ENCODE measurements around the gene RBM23.
A peak's percentile ranks its signal among the peaks of the same experiment; 100 is the strongest.

Gene RBM23

DNA sequence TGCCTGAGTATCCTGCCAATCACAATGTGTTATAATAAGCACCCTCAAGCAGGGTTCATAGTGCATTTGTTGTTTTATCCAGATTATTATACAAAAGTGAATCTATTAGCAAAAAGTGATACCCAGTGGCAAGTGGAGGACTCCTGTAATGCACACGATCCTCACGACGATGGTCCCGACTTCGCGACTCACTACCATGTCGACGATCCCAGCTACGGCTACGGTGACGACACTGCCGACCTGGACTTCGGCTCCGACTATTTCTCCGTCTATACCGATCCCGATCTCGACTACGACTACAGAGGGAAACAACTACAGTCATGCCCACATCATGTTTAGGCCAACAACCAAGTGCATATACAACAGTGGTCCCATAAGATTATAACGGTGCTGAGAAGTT lies 12.9 kb downstream of the RBM23 start:
- no peaks in the 10 kb centered on the region for H3K9me3 Mint-ChIP-seq
- peaks cover 86% of the 10 kb centered on the region for H3K36me3 Mint-ChIP-seq (ENCODE audit: insufficient read depth)
- H3K27me3 Mint-ChIP-seq, result no peaks in the 10 kb centered on the region
- ATAC-seq (replicated peaks) (no peak), DNase-seq (no peak)
- H3K4me3 Mint-ChIP-seq, result no peak overlapping the region
- H3K4me1 Mint-ChIP-seq (ENCODE audit: low read depth in 2 of 2), result peaks cover 4 to 7% of the 10 kb centered on the region in 2 donors
- no peak overlapping the region for H3K27ac Mint-ChIP-seq

- H3K27ac Mint-ChIP-seq, result no peak overlapping the region
- no peaks in the 10 kb centered on the region for H3K27me3 Mint-ChIP-seq
- H3K9me3 Mint-ChIP-seq, result no peaks in the 10 kb centered on the region
- peaks cover 85% of the 10 kb centered on the region for H3K36me3 Mint-ChIP-seq (ENCODE audit: insufficient read depth)
- no peak for ATAC-seq (replicated peaks)
- peaks cover 4 to 7% of the 10 kb centered on the region in 2 donors for H3K4me1 Mint-ChIP-seq (ENCODE audit: low read depth in 2 of 2)
- no peak overlapping the region for H3K4me3 Mint-ChIP-seq
- DNase-seq, result no peak
Observed at GRCh38 chr14:22905627-22906026, 13.3 kb downstream of the RBM23 start.

DNA sequence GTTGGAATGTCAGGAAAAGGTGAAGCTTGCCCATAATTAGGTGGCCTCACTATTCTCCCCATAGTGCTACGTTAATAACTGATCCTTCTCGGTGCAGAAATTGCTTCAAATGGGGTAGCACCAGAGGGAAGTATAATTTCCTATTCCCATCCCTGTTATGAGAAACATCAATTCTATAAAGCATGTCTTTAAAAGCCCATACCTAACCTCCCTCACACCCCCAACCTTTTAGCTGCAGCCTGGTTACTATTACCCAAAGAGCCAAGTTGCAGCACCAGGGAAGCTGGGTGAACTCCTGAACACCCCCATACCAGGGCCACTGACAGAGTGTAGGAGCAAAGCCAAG lies 15.2 kb downstream of the RBM23 start:
- peaks cover 71% of the 10 kb centered on the region for H3K36me3 Mint-ChIP-seq (ENCODE audit: insufficient read depth)
- no peaks in the 10 kb centered on the region for H3K9me3 Mint-ChIP-seq
- H3K4me3 Mint-ChIP-seq, result no peak overlapping the region
- ATAC-seq (replicated peaks), result no peak
- no peak for DNase-seq
- peaks cover 2 to 4% of the 10 kb centered on the region in 2 donors for H3K4me1 Mint-ChIP-seq (ENCODE audit: low read depth in 2 of 2)
- H3K27me3 Mint-ChIP-seq, result no peaks in the 10 kb centered on the region
- peak overlapping the region in 1 of 2 donors; percentile 62 for H3K27ac Mint-ChIP-seq

GRCh38 chr14:22901799-22902198 lies 17.1 kb downstream of the RBM23 start:
- Mint-ChIP-seq H3K4me1 (ENCODE audit: low read depth in 2 of 2) (peaks cover 2 to 4% of the 10 kb centered on the region in 2 donors), H3K27me3 (no peaks in the 10 kb centered on the region), H3K4me3 (no peak overlapping the region), H3K9me3 (no peaks in the 10 kb centered on the region), H3K36me3 (ENCODE audit: insufficient read depth) (peaks cover 60% of the 10 kb centered on the region), H3K27ac (no peak overlapping the region)
- DNase-seq (no peak), ATAC-seq (replicated peaks) (no peak)

- DNase-seq (peak; percentile 48 to 52 (median 48)), ATAC-seq (replicated peaks) (peak; percentile 78)
- Mint-ChIP-seq H3K36me3 (ENCODE audit: insufficient read depth) (peaks cover 47% of the 10 kb centered on the region), H3K27ac (peak overlapping the region; percentile 2 to 17), H3K4me3 (no peak overlapping the region), H3K27me3 (no peaks in the 10 kb centered on the region), H3K4me1 (ENCODE audit: low read depth in 2 of 2) (peaks cover 2 to 4% of the 10 kb centered on the region in 2 donors), H3K9me3 (no peaks in the 10 kb centered on the region)
Observed at GRCh38 chr14:22900081-22900799, 18.7 kb downstream of the RBM23 start.

DNA sequence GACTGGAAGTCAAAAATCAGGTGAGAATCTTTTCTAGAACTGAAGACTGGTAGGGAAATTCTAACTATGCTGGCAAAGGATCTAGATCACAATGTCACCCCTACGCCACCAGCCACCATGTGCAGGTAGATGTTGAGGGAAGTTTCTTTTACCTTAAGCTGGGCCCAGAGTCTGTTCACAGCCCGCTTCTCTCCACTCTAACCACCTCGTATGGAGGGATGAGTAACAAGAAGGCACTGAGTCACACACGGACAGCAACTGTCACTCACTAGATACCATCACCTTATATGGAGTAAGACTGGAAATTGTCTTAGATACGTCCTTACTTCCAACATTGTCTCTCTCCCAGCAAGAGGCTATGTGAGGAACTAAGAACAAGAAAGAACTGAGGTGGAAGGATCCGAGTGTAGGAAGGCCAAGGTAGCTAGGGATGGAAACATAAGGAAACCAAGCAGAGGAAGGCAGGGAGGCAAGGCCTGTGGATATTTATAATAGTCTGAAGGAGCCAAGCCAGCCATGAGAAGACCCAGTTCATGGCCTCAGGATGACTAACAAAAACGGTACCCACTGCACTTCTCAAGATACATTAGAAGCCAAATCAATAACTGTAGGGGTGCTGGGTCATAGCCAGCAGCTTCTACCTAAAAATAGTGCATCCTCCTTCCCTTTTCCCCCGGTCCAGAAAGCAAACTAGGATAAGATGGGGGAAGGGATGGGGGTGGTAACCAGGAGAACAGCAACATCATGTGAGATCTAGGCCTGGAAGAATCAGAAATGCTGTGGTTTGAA lies 20.5 kb downstream of the RBM23 start:
- Mint-ChIP-seq H3K27me3 (no peaks in the 10 kb centered on the region), H3K9me3 (no peaks in the 10 kb centered on the region), H3K27ac (peak overlapping the region; percentile 47 to 88), H3K4me3 (no peak overlapping the region), H3K36me3 (ENCODE audit: insufficient read depth) (peaks cover 29% of the 10 kb centered on the region), H3K4me1 (ENCODE audit: low read depth in 2 of 2) (peaks cover 2 to 4% of the 10 kb centered on the region in 2 donors)
- DNase-seq (no peak), ATAC-seq (replicated peaks) (no peak)

GRCh38 chr14:22897357-22897756 lies 21.6 kb downstream of the RBM23 start:
- no peak overlapping the region for H3K4me3 Mint-ChIP-seq
- ATAC-seq (replicated peaks), result no peak

GRCh38 chr14:22896760-22897159 lies 22.2 kb downstream of the RBM23 start:
- Mint-ChIP-seq H3K27ac (peak overlapping the region in 1 of 2 donors; percentile 26), H3K4me1 (ENCODE audit: low read depth in 2 of 2) (peaks cover 2 to 4% of the 10 kb centered on the region in 2 donors), H3K4me3 (no peak overlapping the region), H3K9me3 (no peaks in the 10 kb centered on the region), H3K36me3 (ENCODE audit: insufficient read depth) (peaks cover 14% of the 10 kb centered on the region), H3K27me3 (no peaks in the 10 kb centered on the region)
- DNase-seq, result no peak
- no peak for ATAC-seq (replicated peaks)

More at GRCh38 chr14:22897357-22897756, 21.6 kb downstream of the RBM23 start:
- no peaks in the 10 kb centered on the region for H3K27me3 Mint-ChIP-seq
- no peak for DNase-seq
- no peaks in the 10 kb centered on the region for H3K9me3 Mint-ChIP-seq
- H3K4me1 Mint-ChIP-seq (ENCODE audit: low read depth in 2 of 2), result peaks cover 2 to 4% of the 10 kb centered on the region in 2 donors
- peaks cover 19% of the 10 kb centered on the region for H3K36me3 Mint-ChIP-seq (ENCODE audit: insufficient read depth)
- H3K27ac Mint-ChIP-seq, result peak overlapping the region in 1 of 2 donors; percentile 88

- Mint-ChIP-seq H3K27ac (peak overlapping the region in 1 of 2 donors; percentile 26), H3K4me3 (no peak overlapping the region), H3K36me3 (ENCODE audit: insufficient read depth) (peaks cover 10% of the 10 kb centered on the region), H3K4me1 (ENCODE audit: low read depth in 2 of 2) (peaks cover 2 to 4% of the 10 kb centered on the region in 2 donors), H3K27me3 (no peaks in the 10 kb centered on the region), H3K9me3 (no peaks in the 10 kb centered on the region)
- ATAC-seq (replicated peaks), result no peak
- no peak for DNase-seq
Observed at GRCh38 chr14:22896356-22896755, 22.6 kb downstream of the RBM23 start.

DNA sequence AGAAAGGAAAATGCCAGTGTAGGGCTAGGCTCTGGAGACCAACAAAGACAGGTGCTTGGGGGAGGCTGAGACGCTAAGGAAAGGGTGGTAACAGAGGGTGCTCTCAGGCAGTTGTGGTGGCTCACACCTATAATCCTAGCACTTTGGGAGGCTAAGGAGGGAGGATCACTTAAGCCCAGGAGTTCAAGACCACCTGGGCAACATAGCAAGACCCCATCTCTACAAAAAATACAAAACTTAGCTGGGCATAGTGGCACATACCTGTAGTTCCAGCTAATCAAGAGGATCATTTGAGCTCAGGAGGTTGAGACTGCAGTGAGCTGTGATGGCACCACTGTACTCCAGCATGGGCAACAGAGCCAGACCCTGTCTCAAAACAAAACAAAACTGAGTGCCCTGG lies 23.5 kb downstream of the RBM23 start:
- H3K4me3 Mint-ChIP-seq, result no peak overlapping the region
- no peaks in the 10 kb centered on the region for H3K27me3 Mint-ChIP-seq
- H3K4me1 Mint-ChIP-seq (ENCODE audit: low read depth in 2 of 2), result peaks cover 2 to 3% of the 10 kb centered on the region in 2 donors
- no peak overlapping the region for H3K27ac Mint-ChIP-seq
- H3K36me3 Mint-ChIP-seq (ENCODE audit: insufficient read depth), result peaks cover 5% of the 10 kb centered on the region
- H3K9me3 Mint-ChIP-seq, result no peaks in the 10 kb centered on the region
- no peak for ATAC-seq (replicated peaks)
- DNase-seq, result no peak

- H3K4me3 Mint-ChIP-seq, result no peak overlapping the region
- H3K27ac Mint-ChIP-seq, result no peak overlapping the region
- no peak for DNase-seq
- H3K9me3 Mint-ChIP-seq, result no peaks in the 10 kb centered on the region
- H3K27me3 Mint-ChIP-seq, result no peaks in the 10 kb centered on the region
- no peak for ATAC-seq (replicated peaks)
- H3K4me1 Mint-ChIP-seq (ENCODE audit: low read depth in 2 of 2), result no peaks in the 10 kb centered on the region
- H3K36me3 Mint-ChIP-seq (ENCODE audit: insufficient read depth), result peaks cover 8% of the 10 kb centered on the region
Observed at GRCh38 chr14:22893706-22894105, 25.2 kb downstream of the RBM23 start.

GRCh38 chr14:22892488-22892887 lies 26.5 kb downstream of the RBM23 start:
- peaks cover 5% of the 10 kb centered on the region for H3K36me3 Mint-ChIP-seq (ENCODE audit: insufficient read depth)
- peaks cover 6 to 7% of the 10 kb centered on the region in 2 donors for H3K4me1 Mint-ChIP-seq (ENCODE audit: low read depth in 2 of 2)
- ATAC-seq (replicated peaks), result no peak
- H3K27ac Mint-ChIP-seq, result no peak overlapping the region
- H3K27me3 Mint-ChIP-seq, result no peaks in the 10 kb centered on the region
- H3K9me3 Mint-ChIP-seq, result no peaks in the 10 kb centered on the region
- no peak for DNase-seq
- H3K4me3 Mint-ChIP-seq, result no peak overlapping the region

GRCh38 chr14:22890416-22890815 lies 28.5 kb downstream of the RBM23 start:
- Mint-ChIP-seq H3K36me3 (ENCODE audit: insufficient read depth) (peaks cover 14% of the 10 kb centered on the region), H3K27me3 (no peaks in the 10 kb centered on the region), H3K4me1 (ENCODE audit: low read depth in 2 of 2) (peaks cover 17 to 19% of the 10 kb centered on the region in 2 donors), H3K4me3 (no peak overlapping the region), H3K27ac (no peak overlapping the region), H3K9me3 (no peaks in the 10 kb centered on the region)
- ATAC-seq (replicated peaks) (no peak), DNase-seq (no peak)

DNA sequence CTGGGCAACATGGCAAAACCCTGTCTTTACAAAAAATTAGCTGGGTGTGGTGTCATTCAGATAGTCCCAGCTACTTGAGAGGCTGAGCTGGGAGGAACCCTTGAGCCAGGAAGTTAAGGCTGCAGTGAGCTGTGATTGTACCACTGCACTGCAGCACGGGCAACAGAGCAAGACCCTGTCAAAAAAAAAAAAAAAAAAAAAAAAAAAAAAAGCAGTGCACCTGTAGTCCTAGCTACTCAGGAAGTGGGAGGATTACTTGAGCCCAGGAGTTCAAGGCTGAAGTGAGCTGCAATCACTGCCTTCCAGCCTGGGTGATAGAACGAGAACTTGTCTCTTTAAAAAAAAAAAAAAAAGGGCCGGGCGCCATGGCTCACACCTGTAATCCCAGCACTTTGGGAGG lies 30.3 kb downstream of the RBM23 start:
- no peak for ATAC-seq (replicated peaks)
- no peak for DNase-seq
- H3K4me3 Mint-ChIP-seq, result no peak overlapping the region
- H3K27me3 Mint-ChIP-seq, result no peaks in the 10 kb centered on the region
- peaks cover 19 to 22% of the 10 kb centered on the region in 2 donors for H3K4me1 Mint-ChIP-seq (ENCODE audit: low read depth in 2 of 2)
- H3K9me3 Mint-ChIP-seq, result no peaks in the 10 kb centered on the region
- H3K36me3 Mint-ChIP-seq (ENCODE audit: insufficient read depth), result peaks cover 22% of the 10 kb centered on the region
- H3K27ac Mint-ChIP-seq, result no peak overlapping the region

Measured in effector memory CD8-positive, alpha-beta T cell (primary cell).